Retinal pigment epithelial cell (primary cell): ENCODE results near the gene INSC.
A peak's percentile ranks its signal among the peaks of the same experiment; 100 is the strongest.

Experiments
- DNase-seq: peaks from one replicate; pipeline ENCODE4 v3.0.0-alpha.2; 2010; ENCODE audit warnings: low read depth
- H3K4me3 ChIP-seq: 2 replicates; pipeline ENCODE4 v1.5.1; 2011; ENCODE audit warnings: mild to moderate bottlenecking, low read length, control low read depth, moderate library complexity
- CTCF ChIP-seq: conservative IDR thresholded peaks from 2 replicates; pipeline ENCODE4 v1.5.1; 2011; ENCODE audit warnings: low read depth, low read length, control low read depth, inconsistent platforms

The INSC gene

GRCh38 chr11:15158351-15159015, 43.8 kb downstream of the INSC start:
- no peak for DNase-seq
- TF ChIP-seq CTCF = no peak
- no peak overlapping the region for H3K4me3 ChIP-seq

- TF ChIP-seq CTCF = peak; percentile 70
- no peak for DNase-seq
- H3K4me3 ChIP-seq = no peak overlapping the region
Observed at GRCh38 chr11:15159085-15159484, 44.4 kb downstream of the INSC start.

GRCh38 chr11:15161790-15162189, 47.1 kb downstream of the INSC start:
- no peak for TF ChIP-seq CTCF
- DNase-seq = no peak
- no peak overlapping the region for H3K4me3 ChIP-seq

DNA sequence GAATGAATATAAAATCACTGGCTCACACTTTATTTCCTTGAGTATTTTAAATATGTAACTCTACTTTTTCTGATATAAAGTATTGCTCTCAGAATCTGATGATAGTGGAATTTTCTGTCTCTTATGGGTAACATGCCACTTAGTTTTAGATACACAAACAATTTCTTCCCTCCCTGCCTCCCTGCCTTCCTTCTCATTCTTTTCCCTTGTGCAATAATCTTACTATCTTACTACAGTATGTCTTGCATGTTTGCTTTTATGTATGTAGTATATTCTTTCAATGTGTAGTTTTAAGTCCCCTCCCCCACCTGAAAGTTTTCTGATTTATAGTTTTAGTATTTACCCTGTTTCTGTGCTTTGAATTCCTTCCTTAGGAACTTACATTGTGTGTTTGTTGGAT, 48.4 kb downstream of the INSC start:
- TF ChIP-seq CTCF = no peak
- DNase-seq = no peak
- H3K4me3 ChIP-seq = no peak overlapping the region

- no peak overlapping the region for H3K4me3 ChIP-seq
- TF ChIP-seq CTCF = no peak
- no peak for DNase-seq
Observed at GRCh38 chr11:15166204-15166603, 51.5 kb downstream of the INSC start.

DNA sequence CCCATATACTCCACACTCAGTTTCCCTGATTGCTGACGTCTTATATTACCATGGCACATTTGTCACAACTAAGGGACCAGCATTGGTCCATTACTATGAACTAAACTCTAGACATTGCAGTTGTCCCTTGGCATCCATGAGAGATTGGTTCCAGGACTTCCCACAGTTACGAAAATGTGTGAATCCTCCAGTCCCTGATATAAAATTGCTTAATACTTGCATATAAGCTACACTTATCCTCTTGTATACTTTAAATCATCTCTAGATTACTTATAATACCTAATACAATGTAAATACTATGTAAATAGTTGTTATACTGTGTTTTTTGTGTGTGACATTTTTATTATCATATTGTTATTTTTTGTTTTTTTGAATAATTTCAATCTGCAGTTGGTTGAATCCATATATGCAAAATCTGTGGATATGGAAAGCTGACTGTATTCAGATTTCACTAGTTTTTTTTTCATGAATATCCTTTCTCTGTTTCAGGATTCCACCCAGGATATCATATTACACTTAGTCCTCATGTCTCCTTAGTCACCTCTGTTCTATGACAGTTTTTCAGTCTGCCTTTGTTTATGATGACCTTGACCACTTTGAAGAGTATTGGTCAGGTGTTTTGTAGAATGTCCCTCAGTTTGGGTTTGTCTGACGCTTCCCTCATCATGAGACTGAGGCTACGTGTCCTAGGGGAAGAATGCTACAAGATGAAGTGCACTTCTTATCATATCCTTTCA, 55.3 kb downstream of the INSC start:
- H3K4me3 ChIP-seq = no peak overlapping the region
- DNase-seq = no peak
- TF ChIP-seq CTCF = no peak

DNA sequence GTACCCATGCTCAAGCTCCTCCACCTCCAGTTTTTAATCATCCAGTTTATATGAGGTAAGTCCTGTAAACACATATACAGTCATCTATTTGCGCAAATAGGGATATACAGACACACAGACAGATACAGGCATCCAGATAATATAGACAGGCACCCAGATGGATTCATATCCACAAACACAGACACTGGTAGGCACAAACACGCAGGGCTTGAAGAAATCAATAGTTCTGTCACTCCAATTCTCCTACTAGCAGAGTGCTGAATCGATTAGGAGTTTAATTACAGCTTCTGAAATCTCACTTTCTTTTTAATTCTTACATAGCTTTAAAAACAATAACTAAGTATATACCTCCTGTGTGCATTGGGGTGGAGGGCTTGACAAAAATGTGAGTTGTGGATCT, 56.0 kb downstream of the INSC start:
- TF ChIP-seq CTCF = no peak
- no peak overlapping the region for H3K4me3 ChIP-seq

More for the DNA sequence above, 56.0 kb downstream of the INSC start:
- DNase-seq = no peak
